HCT116 (cell line): Measurements from ENCODE around the gene RAPGEF1. TPM values are rescaled to one million over a fixed set of nuclear protein-coding genes. Genes with fewer than 3 reads are reported as not detected.
"Not testable (repeated sequence)": the region's sequence is repeated elsewhere in the genome, so short reads cannot be mapped to it uniquely, and the experiment has no call there.

Source experiments
- ATAC-seq: fragments of 200-7000 bp; cut with Tn5 transposase; 2 replicates; pipeline ENCODE4 v1.9.1; 2020; ENCODE audit warnings: mild to moderate bottlenecking, moderate library complexity
- BruUV-seq: library from RNA; stranded (reverse); fragments of 400-500 nt; replicated peaks from 2 replicates; lab custom pipeline; 2021; lab: Mats Ljungman, UMichigan
- CTCF ChIA-PET: fragments of 300-600 bp; sonication (Branson Sonifier 250); formaldehyde crosslinking; loops from one replicate; lab custom pipeline; 2021; ENCODE audit warnings: antibody characterized with exemption; lab: Charles Lee
- POLR2A ChIA-PET: fragments of 300-600, 350-600 bp; sonication (Branson Sonifier 250); formaldehyde crosslinking; loops from one replicate; lab custom pipeline; 2021; ENCODE audit warnings: antibody characterized with exemption; lab: Charles Lee
- RAD21 ChIA-PET, 2 experiments: fragments of 300-600 bp; sonication (Branson Sonifier 250); formaldehyde crosslinking; loops; one replicate each; lab custom pipeline; 2023; ENCODE audit warnings: low total read pairs in 2 of 2; ENCODE audit not compliant: uncharacterized antibody in 2 of 2, unreplicated experiment in 2 of 2, low non-redundant PET in 1 of 2; lab: Charles Lee
- DNase-seq: peaks from one replicate; pipeline ENCODE4 v3.0.0-alpha.2; 2010; ENCODE audit warnings: low read depth, low spot score
- H2AFZ ChIP-seq: fragments of 200-600 bp; shearing (Covaris generic), sonication (generic); 2 replicates; pipeline ENCODE4 v1.6.1; 2017; ENCODE audit warnings: low read depth, mixed run types, mixed read lengths, antibody characterized with exemption, low read length; ENCODE audit not compliant: poor library complexity, severe bottlenecking
- H3K27ac ChIP-seq: 2 replicates; pipeline ENCODE4 v1.5.1; 2012; ENCODE audit warnings: low read depth, low read length
- H3K27me3 ChIP-seq: fragments of 200-600 bp; sonication (generic); 2 replicates; pipeline ENCODE4 v1.6.1; 2016; ENCODE audit warnings: mixed run types, low read length, mixed read lengths; ENCODE audit not compliant: insufficient read depth
- H3K36me3 ChIP-seq, 2 experiments: fragments of 200-500 bp in 1 of 2; fragments of 200-600 bp in 1 of 2; sonication (Bioruptor generic) in 1 of 2; sonication (generic) in 1 of 2; 2 replicates each; pipeline versions ENCODE4 v1.5.1 to v1.6.1; 2014 to 2016; ENCODE audit warnings: low read length in 2 of 2, inconsistent platforms in 1 of 2, mixed read lengths in 1 of 2, mixed run types in 1 of 2; ENCODE audit not compliant: insufficient read depth in 2 of 2, control insufficient read depth in 1 of 2
- H3K4me1 ChIP-seq, 2 experiments: fragments of 200-600 bp in 1 of 2; sonication (generic) in 1 of 2; 2 replicates each; pipeline versions ENCODE4 v1.5.1 to v1.6.1; 2012 to 2017; ENCODE audit warnings: low read length in 2 of 2, inconsistent platforms in 1 of 2, mild to moderate bottlenecking in 1 of 2, mixed read lengths in 1 of 2, mixed run types in 1 of 2, moderate library complexity in 1 of 2; ENCODE audit not compliant: insufficient read depth in 2 of 2, control insufficient read depth in 1 of 2
- H3K4me2 ChIP-seq: fragments of 200-600 bp; sonication (generic); 2 replicates; pipeline ENCODE4 v1.6.1; 2017; ENCODE audit warnings: mixed run types, low read length, mixed read lengths
- H3K4me3 ChIP-seq, 2 experiments: fragments of 200-600 bp in 1 of 2; sonication (generic) in 1 of 2; replicated peaks in 1 of 2; 2 replicates each; pipeline ENCODE4 v1.5.1; 2011 to 2016; ENCODE audit warnings: low read length in 2 of 2, control low read depth in 1 of 2, low read depth in 1 of 2, mild to moderate bottlenecking in 1 of 2, mixed read lengths in 1 of 2, mixed run types in 1 of 2
- H3K79me2 ChIP-seq: fragments of 200-600 bp; sonication (generic); 2 replicates; pipeline ENCODE4 v1.6.1; 2017; ENCODE audit warnings: mild to moderate bottlenecking, mixed run types, low read length, moderate library complexity, mixed read lengths; ENCODE audit not compliant: insufficient read depth
- H3K9ac ChIP-seq: fragments of 200-600 bp; sonication (generic); 2 replicates; pipeline ENCODE4 v1.6.1; 2016; ENCODE audit warnings: low read length, mixed read lengths
- H3K9me2 ChIP-seq: fragments of 200-600 bp; sonication (generic), shearing (Covaris generic); 2 replicates; pipeline ENCODE4 v1.6.1; 2017; ENCODE audit warnings: mixed run types, mild to moderate bottlenecking, moderate library complexity; ENCODE audit not compliant: insufficient read depth
- H3K9me3 ChIP-seq, 2 experiments: fragments of 200-500 bp in 1 of 2; fragments of 200-600 bp in 1 of 2; sonication (Bioruptor generic) in 1 of 2; sonication (generic) in 1 of 2; 2 replicates each; pipeline ENCODE4 v1.6.1; 2014 to 2017; ENCODE audit warnings: low read length in 2 of 2, mixed read lengths in 2 of 2, inconsistent platforms in 1 of 2, low read depth in 1 of 2, mild to moderate bottlenecking in 1 of 2, mixed run types in 1 of 2, moderate library complexity in 1 of 2; ENCODE audit not compliant: control insufficient read depth in 1 of 2, insufficient read depth in 1 of 2
- H4K20me1 ChIP-seq: fragments of 200-600 bp; sonication (generic), shearing (Covaris generic); 2 replicates; pipeline ENCODE4 v1.6.1; 2017; ENCODE audit warnings: mixed run types, mild to moderate bottlenecking, moderate library complexity; ENCODE audit not compliant: insufficient read depth
- ATF3 ChIP-seq: IDR thresholded peaks from 2 replicates; pipeline ENCODE4 v1.6.1; 2012
- CBX3 ChIP-seq: IDR thresholded peaks from 2 replicates; pipeline ENCODE4 v1.6.1; 2012; ENCODE audit warnings: low read depth
- EGR1 ChIP-seq: IDR thresholded peaks from 2 replicates; pipeline ENCODE4 v1.6.1; 2012; ENCODE audit warnings: low read depth
- ELF1 ChIP-seq: IDR thresholded peaks from 2 replicates; pipeline ENCODE4 v1.6.1; 2012; ENCODE audit warnings: low read depth, borderline replicate concordance
- EZH2 ChIP-seq: fragments of 200-600 bp; sonication (generic); IDR thresholded peaks from 2 replicates; pipeline ENCODE4 v1.6.1; 2017; ENCODE audit warnings: antibody characterized with exemption, mixed run types
- JUND ChIP-seq: IDR thresholded peaks from 2 replicates; pipeline ENCODE4 v1.6.1; 2012
- POLR2A ChIP-seq: IDR thresholded peaks from 2 replicates; pipeline ENCODE4 v1.7.0; 2011; ENCODE audit warnings: borderline replicate concordance; ENCODE audit not compliant: insufficient read depth, insufficient read length; ENCODE audit errors: extremely low read depth
- POLR2AphosphoS5 ChIP-seq: IDR thresholded peaks from 2 replicates; pipeline ENCODE4 v1.6.1; 2011; ENCODE audit warnings: mild to moderate bottlenecking, low read depth, low read length, moderate library complexity
- SIN3A ChIP-seq: IDR thresholded peaks from 2 replicates; pipeline ENCODE4 v1.6.1; 2012; ENCODE audit warnings: low read depth
- SRF ChIP-seq: IDR thresholded peaks from 2 replicates; pipeline ENCODE4 v1.6.1; 2012; ENCODE audit warnings: low read depth
- TCF7L2 ChIP-seq: IDR thresholded peaks from 2 replicates; pipeline ENCODE4 v1.7.0; 2011; ENCODE audit warnings: borderline replicate concordance, inconsistent platforms; ENCODE audit not compliant: insufficient read depth, insufficient read length; ENCODE audit errors: extremely low read depth
- YY1 ChIP-seq: IDR thresholded peaks from 2 replicates; pipeline ENCODE4 v1.6.1; 2011; ENCODE audit warnings: low read length, low read depth, moderate library complexity, mild to moderate bottlenecking; ENCODE audit not compliant: insufficient replicate concordance; ENCODE audit errors: extremely low read depth
- ZFX ChIP-seq: fragments of 450-650 bp; IDR thresholded peaks from 2 replicates; pipeline ENCODE4 v1.6.1; 2017
- ZNF274 ChIP-seq: fragments of 200-500 bp; sonication (Bioruptor generic); IDR thresholded peaks from 2 replicates; pipeline ENCODE4 v1.6.1; 2014; ENCODE audit warnings: mild to moderate bottlenecking, low read depth, low read length, inconsistent platforms
- intact Hi-C: fragments of 100-400 bp; cut with micrococcal nuclease; formaldehyde crosslinking; loops from 2 replicates; pipeline ENCODE4 v1.10.0; 2022
- total RNA-seq: library from RNA; stranded (reverse); gene quantifications from one replicate; pipeline ENCODE4 v1.2.1, GENCODE V29; 2021; ENCODE audit not compliant: unreplicated experiment

Gene RAPGEF1
- total RNA-seq, 1 experiment from 2014 or later: 43.0 TPM

- Histone ChIP-seq H3K27me3 (no peaks in the 10 kb centered on the region), H2AFZ (no peak overlapping the region), H3K9ac (no peak overlapping the region), H3K79me2 (0 out of 2 replicates have a peak, but pooled peaks cover under 1% of the 10 kb centered on the region), H3K4me2 (no peak overlapping the region), H3K4me1 (no peaks in the 10 kb centered on the region), H4K20me1 (peaks cover under 1% of the 10 kb centered on the region; the same call in 1 of the 2 replicates), H3K4me3 (no peak overlapping the region), H3K9me2 (no peaks in the 10 kb centered on the region), H3K9me3 (no peaks in the 10 kb centered on the region), H3K36me3 (no peaks in the 10 kb centered on the region), H3K27ac (no peak overlapping the region)
- BruUV-seq: no TSS peak
- ATAC-seq (no peak), DNase-seq (no peak)
- intact Hi-C loops: no loop called here
- POLR2A ChIA-PET: no interaction called here
- CTCF ChIA-PET: no interaction called here
- RAD21 ChIA-PET: no interaction called here
- TF ChIP-seq SRF (no peak), POLR2AphosphoS5 (no peak), TCF7L2 (no peak), JUND (no peak), EZH2 (no peak), EGR1 (no peak), ELF1 (no peak), CBX3 (no peak), SIN3A (no peak), ZNF274 (no peak), ATF3 (no peak), YY1 (no peak), POLR2A (no peak), ZFX (no peak)
Observed at GRCh38 chr9:131685753-131686706, 53.8 kb downstream of the RAPGEF1 start.

GRCh38 chr9:131683094-131683493 is 56.8 kb downstream of the RAPGEF1 start:
- H3K79me2 ChIP-seq, ATAC-seq, H3K9me3 ChIP-seq, H2AFZ ChIP-seq, intact Hi-C loops, RAD21 ChIA-PET, H3K36me3 ChIP-seq, H3K27ac ChIP-seq, H3K9me2 ChIP-seq, H3K4me2 ChIP-seq, CTCF ChIA-PET, H3K27me3 ChIP-seq, H4K20me1 ChIP-seq, H3K9ac ChIP-seq, POLR2A ChIA-PET, H3K4me3 ChIP-seq, BruUV-seq, DNase-seq: not testable (repeated sequence)
- peaks cover 16 to 23% of the 10 kb centered on the region in 2 experiments for H3K4me1 ChIP-seq
